T-helper 2 cell treated with Interferon-gamma antibody and Interleukin-4, amounts not matched to agents 100 ng/mL and 5 ng/mL, for 36 hours (primary cell): Measurements from ENCODE around the gene ZNF821. TPM values are rescaled to one million over a fixed set of nuclear protein-coding genes. Genes with fewer than 3 reads are reported as not detected.
"Not testable (repeated sequence)": the region's sequence is repeated elsewhere in the genome, so short reads cannot be mapped to it uniquely, and the experiment has no call there.

Experiments used
- intact Hi-C: fragments of 100-400 bp; cut with micrococcal nuclease; formaldehyde crosslinking; loops from one replicate; pipeline ENCODE4 v1.15.1; 2023
- total RNA-seq: library from RNA; stranded (reverse); gene quantifications from 2 replicates; pipeline ENCODE4 v1.2.3, GENCODE V29; 2022

Gene ZNF821
- total RNA-seq, 1 donor from 2014 or later = 4.5 TPM

- intact Hi-C loops = no loop called here
These were observed 72.7 kb downstream of the ZNF821 start for GRCh38 chr16:71811261-71811803.

GRCh38 chr16:71810155-71810530 lies 73.8 kb downstream of the ZNF821 start:
- intact Hi-C loops = not testable (repeated sequence)

Other genes with a start within 250 kb of the ZNF821 start
- gene PHLPP2, start 159.5 kb downstream of the ZNF821 start, total RNA-seq = 6.6 and 7.2 TPM in 2 replicates
- 93.2 and 104 TPM in 2 replicates for gene AP1G1, start 75.3 kb downstream of the ZNF821 start, total RNA-seq
- 20.7 and 21.8 TPM in 2 replicates for gene ATXN1L, start 38.2 kb downstream of the ZNF821 start, total RNA-seq
- 160 and 176 TPM in 2 replicates for gene IST1, start 11.3 kb upstream of the ZNF821 start, total RNA-seq
- gene PKD1L3, start 116.2 kb upstream of the ZNF821 start, total RNA-seq = 0.05 and 0.09 TPM in 2 replicates
- 15.0 and 16.3 TPM in 2 replicates for gene DHODH, start 124.6 kb upstream of the ZNF821 start, total RNA-seq
- not detected in 2 replicates for gene HP, start 170.3 kb upstream of the ZNF821 start, total RNA-seq
- not detected in 2 replicates for gene HPR, start 179.0 kb upstream of the ZNF821 start, total RNA-seq
- 13.2 and 15.3 TPM in 2 replicates for gene TXNL4B, start 209.4 kb upstream of the ZNF821 start, total RNA-seq
- 77.5 and 79.1 TPM in 2 replicates for gene DHX38, start 209.7 kb upstream of the ZNF821 start, total RNA-seq